H1 (cell line): Measurements from ENCODE around the gene GALNT18. TPM values are rescaled to one million over a fixed set of nuclear protein-coding genes. Genes with fewer than 3 reads are reported as not detected.

Source experiments
- CTCF ChIA-PET: fragments of 300-600 bp; sonication (Branson Sonifier 250); formaldehyde crosslinking; loops from one replicate; lab custom pipeline; 2021; ENCODE audit not compliant: partially characterized antibody; lab: Charles Lee
- POLR2A ChIA-PET: fragments of 300-600 bp; sonication (Branson Sonifier 250); formaldehyde crosslinking; loops from one replicate; lab custom pipeline; 2021; ENCODE audit warnings: inconsistent platforms; ENCODE audit not compliant: partially characterized antibody; lab: Charles Lee
- DNase-seq, 2 experiments: peaks; one replicate each; pipeline versions ENCODE4 v3.0.0 to v3.0.0-alpha.2; 2010 to 2022; ENCODE audit warnings: low spot score in 2 of 2, low read depth in 1 of 2, mixed read lengths in 1 of 2
- FAIRE-seq: peaks from 2 replicates; lab custom pipeline; 2011; peaks lifted over from hg19 to GRCh38; lab: Jason Lieb, UNC
- H2AFZ ChIP-seq: 2 replicates; pipeline ENCODE4 v1.8.1; 2012; ENCODE audit warnings: low read length, inconsistent platforms
- H2AK5ac ChIP-seq: 2 replicates; pipeline ENCODE4 v1.6.1; 2013; ENCODE audit warnings: low read depth, low read length
- H2BK120ac ChIP-seq: replicated peaks from 2 replicates; pipeline ENCODE3; 2013; ENCODE audit warnings: low read depth, low read length, inconsistent platforms
- H2BK12ac ChIP-seq: 2 replicates; pipeline ENCODE4 v1.6.1; 2013; ENCODE audit warnings: low read depth, low read length
- H2BK15ac ChIP-seq: 2 replicates; pipeline ENCODE4 v1.6.1; 2013; ENCODE audit warnings: low read length
- H2BK20ac ChIP-seq: 2 replicates; pipeline ENCODE4 v1.6.1; 2013; ENCODE audit warnings: low read length
- H2BK5ac ChIP-seq: 2 replicates; pipeline ENCODE4 v1.6.1; 2013; ENCODE audit warnings: low read depth, low read length
- H3K14ac ChIP-seq: 2 replicates; pipeline ENCODE4 v1.6.1; 2013; ENCODE audit warnings: inconsistent platforms; ENCODE audit not compliant: insufficient read length
- H3K18ac ChIP-seq: 2 replicates; pipeline ENCODE4 v1.6.1; 2013; ENCODE audit warnings: low read length; ENCODE audit errors: extremely low read depth
- H3K23ac ChIP-seq: 2 replicates; pipeline ENCODE4 v1.6.1; 2013; ENCODE audit warnings: inconsistent platforms; ENCODE audit not compliant: insufficient read length
- H3K23me2 ChIP-seq: 2 replicates; pipeline ENCODE4 v1.6.1; 2013; ENCODE audit warnings: low read depth, low read length
- H3K27ac ChIP-seq: 2 replicates; pipeline ENCODE4 v1.6.1; 2011; ENCODE audit warnings: low read depth, low read length, inconsistent platforms
- H3K27me3 ChIP-seq, 4 experiments: replicated peaks in 1 of 4; 1 replicate in 1 of 4; 2 replicates in 3 of 4; pipeline versions ENCODE4 v1.6.1 to v1.8.1; 2011 to 2013; ENCODE audit warnings: low read length in 3 of 4, mild to moderate bottlenecking in 3 of 4, inconsistent platforms in 2 of 4, mixed read lengths in 2 of 4, moderate library complexity in 1 of 4; ENCODE audit not compliant: control insufficient read depth in 3 of 4, insufficient read depth in 3 of 4; ENCODE audit errors: extremely low read depth in 1 of 4
- H3K36me3 ChIP-seq, 4 experiments: 2 replicates each; pipeline versions ENCODE4 v1.6.1 to v1.8.1; 2011 to 2013; ENCODE audit warnings: mild to moderate bottlenecking in 4 of 4, low read length in 3 of 4, moderate library complexity in 2 of 4, control low read depth in 1 of 4, inconsistent platforms in 1 of 4; ENCODE audit not compliant: insufficient read depth in 4 of 4, control insufficient read depth in 2 of 4
- H3K4ac ChIP-seq: replicated peaks from 2 replicates; pipeline ENCODE3; 2013; ENCODE audit warnings: low read length, low read depth, mixed read lengths, inconsistent platforms; ENCODE audit not compliant: insufficient read length
- H3K4me1 ChIP-seq, 4 experiments: replicated peaks in 1 of 4; 1 replicate in 1 of 4; 2 replicates in 3 of 4; pipeline versions ENCODE4 v1.6.1 to v1.8.1; 2011 to 2013; ENCODE audit warnings: low read length in 3 of 4, inconsistent platforms in 2 of 4, mixed read lengths in 1 of 4; ENCODE audit not compliant: insufficient read depth in 4 of 4, control insufficient read depth in 3 of 4
- H3K4me2 ChIP-seq, 2 experiments: 2 replicates each; pipeline versions ENCODE4 v1.6.1 to v1.8.1; 2011 to 2013; ENCODE audit warnings: low read depth in 2 of 2, low read length in 2 of 2, control low read depth in 1 of 2, inconsistent platforms in 1 of 2, mild to moderate bottlenecking in 1 of 2; ENCODE audit not compliant: insufficient read depth in 1 of 2
- H3K4me3 ChIP-seq, 4 experiments: fragments of 200-600, 300-600 bp in 1 of 4; sonication (generic), shearing (Covaris generic), sonication (Bioruptor Twin) in 1 of 4; 2 replicates each; pipeline versions ENCODE4 v1.5.1 to v1.8.1; 2011 to 2016; ENCODE audit warnings: low read length in 4 of 4, low read depth in 3 of 4, control low read depth in 2 of 4, inconsistent platforms in 2 of 4, mild to moderate bottlenecking in 2 of 4, mixed read lengths in 1 of 4, moderate library complexity in 1 of 4; ENCODE audit not compliant: insufficient read depth in 2 of 4; ENCODE audit errors: extremely low read depth in 1 of 4
- H3K56ac ChIP-seq: replicated peaks from 2 replicates; pipeline ENCODE3; 2013; ENCODE audit warnings: low read depth, mild to moderate bottlenecking, mixed read lengths, low read length, inconsistent platforms; ENCODE audit not compliant: insufficient read length
- H3K79me1 ChIP-seq: 2 replicates; pipeline ENCODE4 v1.6.1; 2013; ENCODE audit warnings: low read depth, low read length, control low read depth
- H3K79me2 ChIP-seq, 2 experiments: 2 replicates each; pipeline versions ENCODE4 v1.6.1 to v1.8.1; 2012 to 2013; ENCODE audit warnings: low read length in 2 of 2, mild to moderate bottlenecking in 2 of 2, inconsistent platforms in 1 of 2; ENCODE audit not compliant: insufficient read depth in 2 of 2, control insufficient read depth in 1 of 2
- H3K9ac ChIP-seq, 4 experiments: replicated peaks in 1 of 4; 1 replicate in 1 of 4; 2 replicates in 3 of 4; pipeline versions ENCODE4 v1.6.1 to v1.8.1; 2011 to 2013; ENCODE audit warnings: low read depth in 3 of 4, low read length in 3 of 4, control low read depth in 2 of 4, mild to moderate bottlenecking in 2 of 4, moderate library complexity in 2 of 4, inconsistent platforms in 1 of 4; ENCODE audit errors: extremely low read depth in 1 of 4
- H3K9me3 ChIP-seq, 2 experiments: 2 replicates each; pipeline versions ENCODE4 v1.6.1 to v1.8.1; 2012 to 2013; ENCODE audit warnings: mild to moderate bottlenecking in 2 of 2, moderate library complexity in 2 of 2, control low read depth in 1 of 2, inconsistent platforms in 1 of 2, low read depth in 1 of 2, low read length in 1 of 2, mixed read lengths in 1 of 2; ENCODE audit not compliant: insufficient read depth in 2 of 2
- H4K20me1 ChIP-seq, 2 experiments: replicated peaks in 1 of 2; 2 replicates each; pipeline versions ENCODE3 to v1.8.1; 2011 to 2013; ENCODE audit warnings: inconsistent platforms in 2 of 2, low read length in 2 of 2, mild to moderate bottlenecking in 1 of 2; ENCODE audit not compliant: insufficient read depth in 2 of 2, control insufficient read depth in 1 of 2
- H4K5ac ChIP-seq: 2 replicates; pipeline ENCODE4 v1.6.1; 2013; ENCODE audit warnings: low read length, low read depth, mixed read lengths, inconsistent platforms; ENCODE audit not compliant: insufficient read length
- H4K8ac ChIP-seq: 2 replicates; pipeline ENCODE4 v1.8.0; 2013; ENCODE audit warnings: mild to moderate bottlenecking, moderate library complexity, low read length, inconsistent platforms; ENCODE audit not compliant: insufficient read depth; ENCODE audit errors: extremely low read depth
- H4K91ac ChIP-seq: replicated peaks from 2 replicates; pipeline ENCODE3; 2013; ENCODE audit warnings: low read length, mixed read lengths, inconsistent platforms; ENCODE audit not compliant: insufficient read length
- POLR2AphosphoS5 ChIP-seq: IDR thresholded peaks from 2 replicates; pipeline ENCODE4 v1.6.1; 2011; ENCODE audit warnings: low read depth, low read length
- TBP ChIP-seq: IDR thresholded peaks from 2 replicates; pipeline ENCODE4 v1.6.1; 2011; ENCODE audit warnings: low read depth, low read length, improper control_type of control experiment
- TEAD4 ChIP-seq: IDR thresholded peaks from 2 replicates; pipeline ENCODE4 v1.6.1; 2012; ENCODE audit warnings: low read depth, low read length, inconsistent platforms, mixed read lengths
- WGBS, 2 experiments: shearing (Covaris generic) in 1 of 2; methylation state at CpG; one replicate each; pipeline versions ENCODE4 v1.1.6 to v1.1.7; 2013 to 2015; ENCODE audit warnings: low lambda C conversion rate in 2 of 2, mixed read lengths in 2 of 2, inconsistent platforms in 1 of 2, low coverage in 1 of 2, missing lambda C conversion rate in 1 of 2; ENCODE audit not compliant: insufficient replicate concordance in 2 of 2, insufficient coverage in 1 of 2, insufficient read length in 1 of 2; ENCODE audit errors: extremely low coverage in 1 of 2, missing lambda C conversion rate in 1 of 2; 5-methylcytosine and 5-hydroxymethylcytosine counted together
- polyA plus RNA-seq, 7 experiments: library from polyadenylated mRNA; depleted of rRNA in 3 of 7; stranded (reverse) in 5 of 7; unstranded in 2 of 7; fragments of >200 nt in 5 of 7; fragments of 200-250 nt in 2 of 7; gene quantifications; 1 replicate in 5 of 7; 2 replicates in 1 of 7; 4 replicates in 1 of 7; pipeline versions ENCODE4 v1.2.1 to v1.2.3, GENCODE V29; 2011 to 2013; ENCODE audit warnings: missing spikeins in 2 of 7, mixed read lengths in 2 of 7
- total RNA-seq: library from RNA; stranded (reverse); fragmentation: NEBNext Ultra II Directional; extraction: Animal tissue kit (Norgen Biotek cat#: 25700); gene quantifications from 2 replicates; pipeline ENCODE4 v1.2.1, GENCODE V29; 2021

Gene GALNT18
- total and polyA plus RNA-seq, 2 of the 8 experiments (the other 6 are each of a cell fraction or from before 2014, with no cell fraction given): 6.0 to 9.4 TPM

- Histone ChIP-seq H2AFZ (no peak overlapping the region), H3K36me3 (no peaks in the 10 kb centered on the region), H4K5ac (no peak overlapping the region), H3K9me3 (no peaks in the 10 kb centered on the region), H3K4me2 (no peak overlapping the region), H3K14ac (no peak overlapping the region), H4K91ac (no peak overlapping the region), H2BK5ac (no peak overlapping the region), H2BK120ac (no peak overlapping the region), H3K27ac (no peak overlapping the region), H3K4me3 (no peak overlapping the region), H2BK20ac (no peak overlapping the region), H3K4me1 (peaks cover 0 to 6% (median 0%) of the 10 kb centered on the region in 4 experiments; a peak in 5 of 7 replicates), H3K27me3 (no peaks in the 10 kb centered on the region), H3K56ac (no peak overlapping the region), H2BK12ac (no peak overlapping the region), H2AK5ac (no peak overlapping the region), H3K79me2 (no peaks in the 10 kb centered on the region), H4K8ac (no peak overlapping the region), H2BK15ac (no peak overlapping the region; the same call in 1 of the 2 replicates), H3K23me2 (no peaks in the 10 kb centered on the region), H3K23ac (no peak overlapping the region), H4K20me1 (no peaks in the 10 kb centered on the region), H3K9ac (no peak overlapping the region; a peak in 1 of 7 replicates), H3K18ac (peak overlapping the region; percentile 13; the same call in 1 of the 2 replicates), H3K4ac (no peak overlapping the region), H3K79me1 (0 out of 2 replicates have a peak, but pooled peaks cover 2% of the 10 kb centered on the region)
- FAIRE-seq (no peak), DNase-seq (peak in 1 of 2 experiments; percentile 23)
- CTCF ChIA-PET: interaction anchor here (0.7 to 1.4 kb wide), 2 partner anchors 11 to 204 kb away, joined by 3 read pairs; no protein-coding TSS in a partner anchor
- POLR2A ChIA-PET: no interaction called here
- WGBS, 2 experiments: 91% methylated on average over 5 of the region's 5 CpGs; no CpG with 5 or more reads in 1 of the 2 experiments
- TF ChIP-seq TEAD4 (no peak), TBP (no peak), POLR2AphosphoS5 (no peak)
Observed at GRCh38 chr11:11582011-11582701, 39.6 kb downstream of the GALNT18 start.
